ENCODE measurements around the gene VWA8. TPM values are rescaled to one million over a fixed set of nuclear protein-coding genes. Genes with fewer than 3 reads are reported as not detected.
"Not testable (repeated sequence)": the region's sequence is repeated elsewhere in the genome, so short reads cannot be mapped to it uniquely, and the experiment has no call there.

Gene VWA8
- total RNA-seq, 3 donors from 2014 or later: 18.4 to 43.5 (median 34.7) TPM

- Histone ChIP-seq H3K27ac (no peak overlapping the region), H3K36me3 (no peaks in the 10 kb centered on the region), H3K9me3 (no peaks in the 10 kb centered on the region), H3K27me3 (no peaks in the 10 kb centered on the region), H3K4me1 (no peaks in the 10 kb centered on the region), H3K4me3 (no peak overlapping the region)
- intact Hi-C loops (cut with DNase I; ENCODE audit: low total_unique reads): loop anchor here (2.0 kb wide), 1 partner anchor 15 kb away; no protein-coding TSS in a partner anchor
- TF ChIP-seq POLR2AphosphoS5 (IDR thresholded peaks at IDR 0.05): no peak
- no peak for TF ChIP-seq POLR2A (IDR thresholded peaks at IDR 0.05)
- TF ChIP-seq CTCF (IDR thresholded peaks at IDR 0.05): no peak
- no peak for DNase-seq (ENCODE audit: low spot score in 2 of 2)
Observed at GRCh38 chr13:41651413-41652058, 309.4 kb downstream of the VWA8 start.

GRCh38 chr13:41650706-41651105 lies 310.2 kb downstream of the VWA8 start:
- no peaks in the 10 kb centered on the region for H3K36me3 ChIP-seq
- TF ChIP-seq CTCF (IDR thresholded peaks at IDR 0.05): no peak
- TF ChIP-seq POLR2AphosphoS5 (IDR thresholded peaks at IDR 0.05): no peak
- TF ChIP-seq POLR2A (IDR thresholded peaks at IDR 0.05): no peak
- no peak for DNase-seq (ENCODE audit: low spot score in 2 of 2)
- intact Hi-C loops (cut with DNase I; ENCODE audit: low total_unique reads): no loop called here
- H3K27ac ChIP-seq: no peak overlapping the region
- no peak overlapping the region for H3K4me3 ChIP-seq
- H3K27me3 ChIP-seq: no peaks in the 10 kb centered on the region
- no peaks in the 10 kb centered on the region for H3K9me3 ChIP-seq
- H3K4me1 ChIP-seq: no peaks in the 10 kb centered on the region

GRCh38 chr13:41649659-41650058 lies 311.2 kb downstream of the VWA8 start:
- no peaks in the 10 kb centered on the region for H3K27me3 ChIP-seq
- no peak overlapping the region for H3K4me3 ChIP-seq
- H3K27ac ChIP-seq: peak overlapping the region in 1 of 2 donors; percentile 16
- H3K4me1 ChIP-seq: peaks cover 0 to 7% of the 10 kb centered on the region in 2 donors
- H3K36me3 ChIP-seq: no peaks in the 10 kb centered on the region
- intact Hi-C loops (cut with DNase I; ENCODE audit: low total_unique reads): no loop called here
- no peak for DNase-seq (ENCODE audit: low spot score in 2 of 2)
- H3K9me3 ChIP-seq: no peaks in the 10 kb centered on the region
- TF ChIP-seq POLR2AphosphoS5 (IDR thresholded peaks at IDR 0.05): no peak
- TF ChIP-seq CTCF (IDR thresholded peaks at IDR 0.05): no peak
- no peak for TF ChIP-seq POLR2A (IDR thresholded peaks at IDR 0.05)

- DNase-seq (ENCODE audit: low spot score in 2 of 2): no peak
- H3K36me3 ChIP-seq: no peaks in the 10 kb centered on the region
- TF ChIP-seq POLR2AphosphoS5 (IDR thresholded peaks at IDR 0.05): no peak
- TF ChIP-seq POLR2A (IDR thresholded peaks at IDR 0.05): no peak
- no peak for TF ChIP-seq CTCF (IDR thresholded peaks at IDR 0.05)
- no peak overlapping the region for H3K4me3 ChIP-seq
- peak overlapping the region; percentile 66 to 82 for H3K27ac ChIP-seq
- H3K9me3 ChIP-seq: no peaks in the 10 kb centered on the region
- intact Hi-C loops (cut with DNase I; ENCODE audit: low total_unique reads): no loop called here
- H3K27me3 ChIP-seq: no peaks in the 10 kb centered on the region
- H3K4me1 ChIP-seq: peaks cover 0 to 7% of the 10 kb centered on the region in 2 donors
Observed at GRCh38 chr13:41648314-41648935, 312.5 kb downstream of the VWA8 start.

GRCh38 chr13:41647699-41648313 lies 313.1 kb downstream of the VWA8 start:
- H3K27ac ChIP-seq: peak overlapping the region; percentile 66 to 82
- H3K4me3 ChIP-seq; DNase-seq (ENCODE audit: low spot score in 2 of 2); intact Hi-C loops (cut with DNase I; ENCODE audit: low total_unique reads); H3K27me3 ChIP-seq; H3K36me3 ChIP-seq; H3K9me3 ChIP-seq; H3K4me1 ChIP-seq: not testable (repeated sequence)

Measured in breast epithelium (tissue), 4 donors.